PC-9 (cell line): ENCODE data around the gene POTEF. TPM values are rescaled to one million over a fixed set of nuclear protein-coding genes. Genes with fewer than 3 reads are reported as not detected.
"Not testable (repeated sequence)": the region's sequence is repeated elsewhere in the genome, so short reads cannot be mapped to it uniquely, and the experiment has no call there.

Source experiments
- BruUV-seq: library from RNA; stranded (reverse); fragments of 400-500 nt; replicated peaks from 2 replicates; lab custom pipeline; 2021; lab: Mats Ljungman, UMichigan
- CTCF ChIA-PET: fragments of 300-600 bp; sonication (Branson Sonifier 250); formaldehyde crosslinking; loops from one replicate; lab custom pipeline; 2022; ENCODE audit warnings: antibody characterized with exemption; lab: Charles Lee
- POLR2A ChIA-PET: fragments of 300-600 bp; sonication (Branson Sonifier 250); formaldehyde crosslinking; loops from one replicate; lab custom pipeline; 2022; ENCODE audit warnings: antibody characterized with exemption; ENCODE audit not compliant: unreplicated experiment; lab: Charles Lee
- DNase-seq, 2 experiments: peaks; one replicate each; pipeline versions ENCODE4 v3.0.0 to v3.0.0-alpha.2; 2015 to 2022; ENCODE audit warnings: mixed read lengths in 1 of 2
- H2AFZ ChIP-seq: fragments of 200-600 bp; sonication (generic); 2 replicates; pipeline ENCODE4 v1.8.1; 2017; ENCODE audit warnings: antibody characterized with exemption
- H3F3A ChIP-seq: fragments of 200-600 bp; sonication (generic); 2 replicates; pipeline ENCODE4 v1.8.1; 2017; ENCODE audit warnings: antibody characterized with exemption, mild to moderate bottlenecking, low read depth; ENCODE audit not compliant: insufficient read depth
- H3K27ac ChIP-seq: fragments of 200-600 bp; sonication (generic); 2 replicates; pipeline ENCODE4 v1.6.1; 2016; ENCODE audit warnings: mixed run types
- H3K27me3 ChIP-seq: fragments of 200-600 bp; sonication (generic); 2 replicates; pipeline ENCODE4 v1.6.1; 2016; ENCODE audit warnings: low read depth, mixed run types; ENCODE audit not compliant: insufficient read depth
- H3K36me3 ChIP-seq: fragments of 200-600 bp; sonication (generic); 2 replicates; pipeline ENCODE4 v1.6.1; 2016; ENCODE audit warnings: low read depth, mixed run types
- H3K4me1 ChIP-seq: fragments of 200-600 bp; sonication (generic); replicated peaks from 2 replicates; pipeline ENCODE4 v1.6.1; 2016; ENCODE audit warnings: mixed run types; ENCODE audit not compliant: insufficient read depth
- H3K4me2 ChIP-seq: fragments of 200-600 bp; sonication (generic); 2 replicates; pipeline ENCODE4 v1.6.1; 2017; ENCODE audit warnings: mixed run types
- H3K4me3 ChIP-seq: fragments of 200-600 bp; sonication (generic); 2 replicates; pipeline ENCODE4 v1.6.1; 2016; ENCODE audit warnings: mixed run types
- H3K79me2 ChIP-seq: fragments of 200-600 bp; sonication (generic); 2 replicates; pipeline ENCODE4 v1.6.1; 2017; ENCODE audit warnings: low read depth, mixed run types
- H3K9me2 ChIP-seq: fragments of 200-600 bp; sonication (generic); 2 replicates; pipeline ENCODE4 v1.8.1; 2017; ENCODE audit warnings: mild to moderate bottlenecking; ENCODE audit not compliant: insufficient read depth
- H3K9me3 ChIP-seq: fragments of 200-600 bp; sonication (generic); 2 replicates; pipeline ENCODE4 v1.8.1; 2016; ENCODE audit warnings: low read depth; ENCODE audit not compliant: insufficient read depth
- H4K20me1 ChIP-seq: fragments of 200-600 bp; sonication (generic); 2 replicates; pipeline ENCODE4 v1.8.1; 2017; ENCODE audit not compliant: insufficient read depth
- intact Hi-C: fragments of 100-400 bp; cut with micrococcal nuclease; formaldehyde crosslinking; loops from one replicate; pipeline ENCODE4 v1.10.0; 2022; ENCODE audit not compliant: unreplicated experiment
- total RNA-seq: library from RNA; stranded (reverse); gene quantifications from 2 replicates; pipeline ENCODE4 v1.2.3, GENCODE V29; 2021

Gene POTEF
- total RNA-seq, 1 experiment from 2014 or later, result not detected

DNA sequence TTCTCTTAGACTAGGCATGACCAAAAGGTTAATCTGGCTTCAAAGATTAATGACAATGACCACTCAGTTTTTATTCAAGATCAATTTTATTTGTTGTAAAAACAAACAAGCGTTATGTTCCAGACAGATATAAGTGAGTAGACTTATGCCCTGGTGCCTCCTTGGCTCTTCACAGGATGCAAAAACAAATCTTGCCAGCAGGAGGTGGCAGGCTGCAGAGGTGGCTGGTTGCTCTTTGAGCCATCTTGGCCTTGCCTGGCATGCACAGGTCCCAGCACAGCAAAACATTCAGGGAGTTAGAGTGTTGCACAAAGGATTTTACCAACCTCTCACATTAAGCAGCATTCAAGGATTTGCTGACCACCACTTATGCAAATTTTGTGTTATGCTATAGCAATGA is 103.1 kb downstream of the POTEF start:
- H3K27me3 ChIP-seq, H3F3A ChIP-seq, BruUV-seq, DNase-seq, H3K36me3 ChIP-seq, H3K4me3 ChIP-seq, H3K9me2 ChIP-seq, H4K20me1 ChIP-seq, H3K4me1 ChIP-seq, H3K79me2 ChIP-seq, CTCF ChIA-PET, intact Hi-C loops, H2AFZ ChIP-seq, POLR2A ChIA-PET, H3K9me3 ChIP-seq, H3K4me2 ChIP-seq, H3K27ac ChIP-seq: not testable (repeated sequence)

Other genes with a start within 250 kb of the POTEF start
- not detected in 2 replicates for gene RAB6C, start 149.6 kb downstream of the POTEF start, total RNA-seq
- gene CCDC74B, start 15.9 kb upstream of the POTEF start, total RNA-seq, result 1.9 and 2.4 TPM in 2 replicates
- 77.9 and 84.1 TPM in 2 replicates for gene SMPD4, start 52.4 kb upstream of the POTEF start, total RNA-seq
- 313 and 357 TPM in 2 replicates for gene MZT2B, start 53.0 kb upstream of the POTEF start, total RNA-seq
- gene TUBA3E, start 69.2 kb upstream of the POTEF start, total RNA-seq, result not detected in 2 replicates
- gene IMP4, start 213.7 kb upstream of the POTEF start, total RNA-seq, result 76.8 and 82.6 TPM in 2 replicates
- gene PTPN18, start 226.8 kb upstream of the POTEF start, total RNA-seq, result 54.5 and 55.9 TPM in 2 replicates